GM12878 (cell line): ENCODE measurements around the gene ZNF165. TPM values are rescaled to one million over a fixed set of nuclear protein-coding genes. Genes with fewer than 3 reads are reported as not detected.

Experiments used
- ATAC-seq: fragments of 200-7000 bp; cut with Tn5 transposase; 3 replicates; pipeline ENCODE4 v1.9.1; 2020; ENCODE audit warnings: mild to moderate bottlenecking, moderate library complexity
- BruUV-seq: library from RNA; stranded (reverse); fragments of 400-500 nt; replicated peaks from 2 replicates; lab custom pipeline; 2021; lab: Mats Ljungman, UMichigan
- CTCF ChIA-PET: fragments of 300-600 bp; sonication (Branson Sonifier 250); formaldehyde crosslinking; extraction: SDS; loops from one replicate; lab custom pipeline; 2021; ENCODE audit warnings: inconsistent platforms; lab: Yijun Ruan, JAX
- POLR2A ChIA-PET: fragments of 350-600 bp; formaldehyde crosslinking; extraction: SDS; loops from one replicate; lab custom pipeline; 2021; ENCODE audit warnings: inconsistent platforms; lab: Charles Lee
- RAD21 ChIA-PET: fragments of 300-600 bp; sonication (Branson Sonifier 250); formaldehyde crosslinking; loops from one replicate; lab custom pipeline; 2023; ENCODE audit warnings: antibody characterized with exemption; ENCODE audit not compliant: unreplicated experiment; lab: Charles Lee
- SMC1A ChIA-PET: fragments of 300-600 bp; sonication (Branson Sonifier 250); formaldehyde crosslinking; loops from one replicate; lab custom pipeline; 2023; ENCODE audit not compliant: unreplicated experiment, uncharacterized antibody; lab: Charles Lee
- DNase-seq: peaks from one replicate; pipeline ENCODE4 v3.0.0-alpha.2; 2011; ENCODE audit warnings: low read depth, low spot score
- FAIRE-seq: peaks from 3 replicates; lab custom pipeline; 2011; peaks lifted over from hg19 to GRCh38; lab: Jason Lieb, UNC
- H2AFZ ChIP-seq: 2 replicates; pipeline ENCODE4 v1.6.0; 2011; ENCODE audit warnings: low read depth, low read length, control low read depth; ENCODE audit not compliant: control insufficient read depth
- H3K27ac ChIP-seq: 2 replicates; pipeline ENCODE4 v1.5.1; 2011; ENCODE audit warnings: control low read depth; ENCODE audit not compliant: control insufficient read depth, insufficient read depth
- H3K27me3 ChIP-seq, 2 experiments: replicated peaks in 1 of 2; 2 replicates each; pipeline versions ENCODE4 v1.6.0 to v1.6.1; 2011; ENCODE audit warnings: low read length in 1 of 2; ENCODE audit not compliant: control insufficient read depth in 2 of 2, insufficient read depth in 2 of 2
- H3K36me3 ChIP-seq, 2 experiments: 2 replicates each; pipeline ENCODE4 v1.5.1; 2011; ENCODE audit warnings: low read length in 1 of 2; ENCODE audit not compliant: control insufficient read depth in 2 of 2, insufficient read depth in 2 of 2
- H3K4me1 ChIP-seq: 2 replicates; pipeline ENCODE4 v1.6.1; 2011; ENCODE audit warnings: mild to moderate bottlenecking, low read length, moderate library complexity, mixed read lengths; ENCODE audit not compliant: control insufficient read depth, insufficient read depth
- H3K4me2 ChIP-seq: 2 replicates; pipeline ENCODE4 v1.6.0; 2011; ENCODE audit warnings: control low read depth; ENCODE audit not compliant: control insufficient read depth, insufficient read depth
- H3K4me3 ChIP-seq: fragments of 200-600 bp; sonication (generic); 2 replicates; pipeline ENCODE4 v1.5.1; 2016
- H3K79me2 ChIP-seq: 2 replicates; pipeline ENCODE4 v1.6.0; 2011; ENCODE audit warnings: low read length; ENCODE audit not compliant: control insufficient read depth, insufficient read depth
- H3K9ac ChIP-seq: 2 replicates; pipeline ENCODE4 v1.8.0; 2011; ENCODE audit warnings: low read length, control low read depth, mixed read lengths; ENCODE audit not compliant: control insufficient read depth, insufficient read depth
- H3K9me3 ChIP-seq: replicated peaks from 3 replicates; pipeline ENCODE4 v1.5.1; 2011; ENCODE audit warnings: mild to moderate bottlenecking, low read length; ENCODE audit not compliant: control insufficient read depth, insufficient read depth
- H4K20me1 ChIP-seq: 2 replicates; pipeline ENCODE4 v1.6.0; 2011; ENCODE audit not compliant: control insufficient read depth, insufficient read depth
- ATF7 ChIP-seq: fragments of 450-650 bp; IDR thresholded peaks from 2 replicates; pipeline ENCODE4 v1.6.1; 2016; ENCODE audit warnings: low read depth, mild to moderate bottlenecking
- CBX3 ChIP-seq: fragments of 200-600 bp; sonication (generic); IDR thresholded peaks from 2 replicates; pipeline ENCODE4 v1.6.1; 2016; ENCODE audit warnings: low read depth, borderline replicate concordance
- CREB1 ChIP-seq: IDR thresholded peaks from 2 replicates; pipeline ENCODE4 v1.6.1; 2012; ENCODE audit warnings: low read depth, mild to moderate bottlenecking, inconsistent platforms
- FOXK2 ChIP-seq: fragments of 450-650 bp; IDR thresholded peaks from 2 replicates; pipeline ENCODE4 v1.6.1; 2017; ENCODE audit warnings: mild to moderate bottlenecking, moderate library complexity
- GABPA ChIP-seq: IDR thresholded peaks from 2 replicates; pipeline ENCODE4 v1.6.1; 2014; ENCODE audit warnings: antibody characterized with exemption, low read depth, mild to moderate bottlenecking, inconsistent platforms
- KLF5 ChIP-seq: fragments of 450-650 bp; IDR thresholded peaks from 2 replicates; pipeline ENCODE4 v1.6.1; 2014; ENCODE audit warnings: mild to moderate bottlenecking; ENCODE audit not compliant: partially characterized antibody
- LARP7 ChIP-seq: fragments of 450-650 bp; IDR thresholded peaks from 2 replicates; pipeline ENCODE4 v1.6.1; 2017; ENCODE audit warnings: mild to moderate bottlenecking
- NFIC ChIP-seq: IDR thresholded peaks from 2 replicates; pipeline ENCODE4 v1.6.1; 2012; ENCODE audit warnings: low read depth, mild to moderate bottlenecking, inconsistent platforms, low read length, moderate library complexity
- NFXL1 ChIP-seq: fragments of 450-650 bp; IDR thresholded peaks from 2 replicates; pipeline ENCODE4 v1.6.1; 2017; ENCODE audit warnings: antibody characterized with exemption, mild to moderate bottlenecking, borderline replicate concordance
- POLR2AphosphoS2 ChIP-seq: IDR thresholded peaks from 2 replicates; pipeline ENCODE4 v1.6.1; 2011; ENCODE audit warnings: low read depth, mild to moderate bottlenecking, low read length, improper control_type of control experiment, moderate library complexity
- POLR2AphosphoS5 ChIP-seq: IDR thresholded peaks from 2 replicates; pipeline ENCODE4 v1.6.1; 2011; ENCODE audit warnings: mild to moderate bottlenecking, low read length, inconsistent platforms
- POU2F2 ChIP-seq: IDR thresholded peaks from 3 replicates; pipeline ENCODE4 v1.6.1; 2011; ENCODE audit warnings: low read depth, mild to moderate bottlenecking, low read length, borderline replicate concordance
- RCOR1 ChIP-seq: conservative IDR thresholded peaks from 2 replicates; pipeline ENCODE4 v1.6.1; 2012; ENCODE audit warnings: low read depth, low read length, improper control_type of control experiment
- SIX5 ChIP-seq: IDR thresholded peaks from 2 replicates; pipeline ENCODE4 v1.6.1; 2011; ENCODE audit warnings: mild to moderate bottlenecking, low read depth, low read length, moderate library complexity; ENCODE audit not compliant: severe bottlenecking
- SMAD5 ChIP-seq: IDR thresholded peaks from 2 replicates; pipeline ENCODE4 v1.6.1; 2016; ENCODE audit warnings: antibody characterized with exemption, low read depth
- SMC3 ChIP-seq: IDR thresholded peaks from 2 replicates; pipeline ENCODE4 v1.6.1; 2011; ENCODE audit warnings: low read length, improper control_type of control experiment, borderline replicate concordance
- SUZ12 ChIP-seq: fragments of 200-600 bp; sonication (generic); IDR thresholded peaks from one replicate; pipeline ENCODE4 v1.6.1; 2018; ENCODE audit warnings: antibody characterized with exemption, mild to moderate bottlenecking; ENCODE audit not compliant: unreplicated experiment
- TCF12 ChIP-seq: IDR thresholded peaks from 2 replicates; pipeline ENCODE4 v1.6.1; 2011; ENCODE audit warnings: low read depth, mild to moderate bottlenecking, low read length
- TCF7 ChIP-seq: IDR thresholded peaks from 2 replicates; pipeline ENCODE4 v1.6.1; 2014; ENCODE audit warnings: antibody characterized with exemption, borderline replicate concordance
- ZBED1 ChIP-seq: IDR thresholded peaks from 2 replicates; pipeline ENCODE4 v1.6.1; 2016; ENCODE audit warnings: borderline replicate concordance
- ZNF217 ChIP-seq: fragments of 450-650 bp; IDR thresholded peaks from 2 replicates; pipeline ENCODE4 v1.6.1; 2017; ENCODE audit warnings: antibody characterized with exemption, mild to moderate bottlenecking
- ZNF24 ChIP-seq: fragments of 450-650 bp; IDR thresholded peaks from 2 replicates; pipeline ENCODE4 v1.6.1; 2017; ENCODE audit warnings: antibody characterized with exemption, mild to moderate bottlenecking
- WGBS: methylation state at CpG from one replicate; pipeline ENCODE4 v1.1.6; 2016; ENCODE audit warnings: low lambda C conversion rate; ENCODE audit not compliant: insufficient replicate concordance, insufficient coverage; ENCODE audit errors: missing lambda C conversion rate; 5-methylcytosine and 5-hydroxymethylcytosine counted together
- in situ Hi-C: fragments of 300-500 bp; cut with MboI; formaldehyde crosslinking; loops from 9 replicates; pipeline ENCODE4 v1.14.3; 2018; ENCODE audit warnings: mixed read lengths
- intact Hi-C: fragments of 100-400 bp; cut with micrococcal nuclease; formaldehyde crosslinking; loops from one replicate; pipeline ENCODE4 v1.14.2; 2022; ENCODE audit not compliant: unreplicated experiment
- polyA plus RNA-seq, 11 experiments: library from polyadenylated mRNA; depleted of rRNA in 4 of 11; unstranded in 6 of 11; stranded (reverse) in 5 of 11; fragments of >200 nt; fragmentation: Nextera tagmentation in 4 of 11; fragmentation: Illumina TruSeq in 1 of 11; extraction: Ambion mirVana in 4 of 11; extraction: Trizol in 1 of 11; gene quantifications; 1 replicate in 1 of 11; 2 replicates in 10 of 11; pipeline versions ENCODE4 v1.2.1 to v1.2.3, GENCODE V29; 2011 to 2016; ENCODE audit warnings: inconsistent platforms in 2 of 11, missing spikeins in 2 of 11, low read depth in 1 of 11
- total RNA-seq, 4 experiments: library from RNA; depleted of rRNA in 3 of 4; stranded (reverse); fragments of >200 nt in 3 of 4; fragmentation: Illumina TruSeq in 1 of 4; extraction: Trizol in 1 of 4; gene quantifications; 2 replicates each; pipeline versions ENCODE4 v1.2.1 to v1.2.3, GENCODE V29; 2013 to 2021
- TF ChIP-seq, protein P1 (sequence below): fragments of 450-650 bp; IDR thresholded peaks from 2 replicates; pipeline ENCODE4 v1.6.1; 2018; ENCODE audit warnings: borderline replicate concordance, mild to moderate bottlenecking; ENCODE audit not compliant: partially characterized antibody

Gene ZNF165
- total and polyA plus RNA-seq, 10 of the 15 experiments (the other 5 are each of a cell fraction or from before 2014, with no cell fraction given) = 1.1 to 5.0 (median 2.9) TPM

DNA sequence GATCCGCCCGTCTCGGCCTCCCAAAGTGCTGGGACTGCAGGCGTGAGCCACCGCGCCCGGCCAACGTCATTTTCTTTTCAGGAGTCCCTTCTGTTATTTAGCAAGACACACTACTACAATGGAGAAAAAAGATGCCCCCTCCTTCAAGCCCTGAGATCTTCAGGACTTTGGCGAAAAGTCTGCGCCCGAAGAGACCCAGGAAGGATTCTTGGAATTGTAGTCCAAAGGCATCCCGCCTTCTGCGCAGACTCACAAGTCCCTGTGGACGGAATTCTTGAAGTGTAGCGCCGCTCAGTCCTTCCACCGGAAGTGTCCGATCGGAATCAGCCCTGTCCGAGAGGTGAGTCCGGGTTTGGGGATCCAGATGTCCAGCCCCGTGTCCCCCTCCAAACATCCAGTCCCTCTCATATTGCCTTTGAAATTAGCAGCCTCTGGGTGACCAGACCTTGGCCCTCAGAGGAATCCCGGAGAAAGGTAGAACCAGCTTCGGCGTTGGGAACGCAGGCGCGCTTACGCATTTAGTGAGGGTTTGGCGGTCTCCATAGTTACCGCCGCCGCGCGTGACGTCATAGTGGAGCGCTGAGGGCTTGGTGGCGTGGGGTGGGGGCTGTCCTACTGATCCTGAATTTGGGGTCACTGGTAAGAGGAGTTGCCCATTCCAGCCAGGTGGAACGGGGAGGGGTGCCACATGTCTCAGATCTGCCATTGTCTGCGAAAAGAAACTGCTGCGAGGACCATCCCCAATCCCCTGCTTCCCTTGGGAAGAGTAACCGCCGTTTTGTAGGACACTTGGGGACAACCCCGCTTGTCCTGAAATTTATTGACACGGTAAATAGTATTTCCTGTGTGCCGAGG lies 490 bp downstream of the ZNF165 start:
- under 1% methylated on average over 46 of the region's 46 CpGs for WGBS
- FAIRE-seq (peak; percentile 44), ATAC-seq (peak; percentile 81), DNase-seq (peak; percentile 91)
- Histone ChIP-seq H4K20me1 (no peaks in the 10 kb centered on the region), H3K27ac (peak overlapping the region; percentile 94), H3K4me2 (peak overlapping the region; percentile 87), H2AFZ (peak overlapping the region; percentile 100), H3K36me3 (peaks cover 0 to 1% of the 10 kb centered on the region in 2 experiments; a peak in 1 of 4 replicates), H3K79me2 (peaks cover 2% of the 10 kb centered on the region), H3K4me1 (peaks cover 6% of the 10 kb centered on the region), H3K27me3 (no peaks in the 10 kb centered on the region), H3K9me3 (no peaks in the 10 kb centered on the region; the same call in 1 of the 3 replicates), H3K4me3 (peak overlapping the region; percentile 79), H3K9ac (peak overlapping the region; percentile 87)
- RAD21 ChIA-PET = interaction anchor here (1.0 kb wide), 2 partner anchors 24 to 60 kb away, joined by 4 read pairs; partner anchors contain the start of gene ZKSCAN8
- TSS peak; percentile 70 for BruUV-seq
- SMC1A ChIA-PET = interaction anchor here (1.4 kb wide), 1 partner anchor 57 kb away, joined by 3 read pairs; no protein-coding TSS in a partner anchor
- in situ Hi-C loops = loop anchor here (25.0 kb wide), 1 partner anchor 1419 kb away; the partner anchor contains the start of gene ZNF322
- CTCF ChIA-PET = interaction anchor here (1.5 kb wide), 1 partner anchor 275 kb away, joined by 5 read pairs; no protein-coding TSS in a partner anchor
- intact Hi-C loops = loop anchor here (2.0 kb wide), 3 partner anchors 24 to 178 kb away; no protein-coding TSS in a partner anchor
- POLR2A ChIA-PET = interaction anchor here (0.6 to 1.5 kb wide), 3 partner anchors 56 to 607 kb away, joined by 3 read pairs; no protein-coding TSS in a partner anchor
- TF ChIP-seq CBX3 (no peak), POLR2AphosphoS5 (peak; percentile 63), GABPA (peak; percentile 100), NFIC (peak; percentile 9; the same call in 1 of the 2 replicates), ZBED1 (no peak), KLF5 (peak; percentile 67), POU2F2 (peak; percentile 86; the same call in 2 of the 3 replicates), SUZ12 (no peak), SIX5 (peak; percentile 89), NFXL1 (no peak), FOXK2 (peak; percentile 64), RCOR1 (peak; percentile 63; the same call in 1 of the 2 replicates), LARP7 (peak; percentile 85; the same call in 1 of the 2 replicates), ZNF217 (no peak), POLR2AphosphoS2 (peak; percentile 67; the same call in 1 of the 2 replicates), ZNF24 (0 out of 2 replicates have a peak, but pooled peaks have one; percentile 8), TCF12 (peak; percentile 70; the same call in 1 of the 2 replicates), CREB1 (peak; percentile 92), SMAD5 (no peak), SMC3 (peak; percentile 20; the same call in 1 of the 2 replicates), ATF7 (peak; percentile 99), TCF7 (peak; percentile 68; the same call in 1 of the 2 replicates)
- TF ChIP-seq, protein P1, sequence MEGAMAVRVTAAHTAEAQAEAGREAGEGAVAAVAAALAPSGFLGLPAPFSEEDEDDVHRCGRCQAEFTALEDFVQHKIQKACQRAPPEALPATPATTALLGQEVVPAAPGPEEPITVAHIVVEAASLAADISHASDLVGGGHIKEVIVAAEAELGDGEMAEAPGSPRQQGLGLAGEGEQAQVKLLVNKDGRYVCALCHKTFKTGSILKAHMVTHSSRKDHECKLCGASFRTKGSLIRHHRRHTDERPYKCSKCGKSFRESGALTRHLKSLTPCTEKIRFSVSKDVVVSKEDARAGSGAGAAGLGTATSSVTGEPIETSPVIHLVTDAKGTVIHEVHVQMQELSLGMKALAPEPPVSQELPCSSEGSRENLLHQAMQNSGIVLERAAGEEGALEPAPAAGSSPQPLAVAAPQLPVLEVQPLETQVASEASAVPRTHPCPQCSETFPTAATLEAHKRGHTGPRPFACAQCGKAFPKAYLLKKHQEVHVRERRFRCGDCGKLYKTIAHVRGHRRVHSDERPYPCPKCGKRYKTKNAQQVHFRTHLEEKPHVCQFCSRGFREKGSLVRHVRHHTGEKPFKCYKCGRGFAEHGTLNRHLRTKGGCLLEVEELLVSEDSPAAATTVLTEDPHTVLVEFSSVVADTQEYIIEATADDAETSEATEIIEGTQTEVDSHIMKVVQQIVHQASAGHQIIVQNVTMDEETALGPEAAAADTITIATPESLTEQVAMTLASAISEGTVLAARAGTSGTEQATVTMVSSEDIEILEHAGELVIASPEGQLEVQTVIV = peak; percentile 66
